GM10266 (cell line): ENCODE measurements around the gene DNAH17.

Experiments used
- DNase-seq: peaks from one replicate; pipeline ENCODE4 v3.0.0; 2012; ENCODE audit errors: extremely low spot score
- TF ChIP-seq, protein P1 (sequence below): IDR thresholded peaks from 2 replicates; pipeline ENCODE4 v1.5.1; 2012; ENCODE audit warnings: mild to moderate bottlenecking, low read depth; ENCODE audit not compliant: control insufficient read depth, insufficient read depth; ENCODE audit errors: missing control alignments

DNAH17 gene

DNA sequence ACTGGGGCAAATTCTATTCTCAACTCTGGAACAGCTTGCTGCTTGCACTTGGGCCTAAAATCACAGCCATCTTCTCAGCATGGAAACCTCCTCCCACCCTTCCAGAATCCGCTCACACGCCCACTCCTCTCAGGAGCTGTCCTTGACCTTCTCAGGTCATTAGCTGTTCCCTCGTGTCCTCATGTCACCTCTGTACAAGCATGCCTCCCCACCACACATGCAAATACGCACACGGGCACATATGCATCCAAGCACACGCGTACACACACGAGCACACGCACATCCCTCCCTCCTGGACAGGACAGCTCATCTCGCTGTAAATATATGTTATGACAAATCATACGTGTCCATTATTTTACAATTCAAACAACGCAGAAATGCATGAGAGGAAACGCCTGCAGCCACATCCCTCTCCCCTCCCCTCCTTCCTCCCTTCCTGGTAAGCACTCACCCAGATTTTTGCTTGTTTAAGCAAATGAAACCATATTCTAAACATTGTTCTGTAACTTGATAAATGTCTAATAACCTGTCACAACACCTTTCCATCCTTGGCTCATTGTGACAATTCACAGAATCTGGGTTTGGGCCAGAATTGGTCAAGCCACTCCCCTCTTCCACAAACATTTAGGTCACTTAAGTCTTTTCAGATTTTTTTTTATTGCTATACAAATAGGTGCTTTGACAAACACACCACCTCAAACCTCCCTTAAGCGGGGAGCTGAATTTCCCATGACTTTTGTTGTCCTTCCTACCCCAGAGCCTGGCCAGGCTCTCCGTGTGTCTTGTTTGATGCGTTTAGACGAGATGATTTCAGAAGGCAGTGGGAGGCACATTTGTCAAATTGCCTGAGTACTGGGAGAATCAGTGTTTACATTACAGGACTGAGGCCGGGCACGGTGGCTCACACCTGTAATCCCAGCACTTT, 41.7 kb downstream of the DNAH17 start:
- DNase-seq = no peak
- TF ChIP-seq, protein P1, sequence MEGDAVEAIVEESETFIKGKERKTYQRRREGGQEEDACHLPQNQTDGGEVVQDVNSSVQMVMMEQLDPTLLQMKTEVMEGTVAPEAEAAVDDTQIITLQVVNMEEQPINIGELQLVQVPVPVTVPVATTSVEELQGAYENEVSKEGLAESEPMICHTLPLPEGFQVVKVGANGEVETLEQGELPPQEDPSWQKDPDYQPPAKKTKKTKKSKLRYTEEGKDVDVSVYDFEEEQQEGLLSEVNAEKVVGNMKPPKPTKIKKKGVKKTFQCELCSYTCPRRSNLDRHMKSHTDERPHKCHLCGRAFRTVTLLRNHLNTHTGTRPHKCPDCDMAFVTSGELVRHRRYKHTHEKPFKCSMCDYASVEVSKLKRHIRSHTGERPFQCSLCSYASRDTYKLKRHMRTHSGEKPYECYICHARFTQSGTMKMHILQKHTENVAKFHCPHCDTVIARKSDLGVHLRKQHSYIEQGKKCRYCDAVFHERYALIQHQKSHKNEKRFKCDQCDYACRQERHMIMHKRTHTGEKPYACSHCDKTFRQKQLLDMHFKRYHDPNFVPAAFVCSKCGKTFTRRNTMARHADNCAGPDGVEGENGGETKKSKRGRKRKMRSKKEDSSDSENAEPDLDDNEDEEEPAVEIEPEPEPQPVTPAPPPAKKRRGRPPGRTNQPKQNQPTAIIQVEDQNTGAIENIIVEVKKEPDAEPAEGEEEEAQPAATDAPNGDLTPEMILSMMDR = no peak

DNA sequence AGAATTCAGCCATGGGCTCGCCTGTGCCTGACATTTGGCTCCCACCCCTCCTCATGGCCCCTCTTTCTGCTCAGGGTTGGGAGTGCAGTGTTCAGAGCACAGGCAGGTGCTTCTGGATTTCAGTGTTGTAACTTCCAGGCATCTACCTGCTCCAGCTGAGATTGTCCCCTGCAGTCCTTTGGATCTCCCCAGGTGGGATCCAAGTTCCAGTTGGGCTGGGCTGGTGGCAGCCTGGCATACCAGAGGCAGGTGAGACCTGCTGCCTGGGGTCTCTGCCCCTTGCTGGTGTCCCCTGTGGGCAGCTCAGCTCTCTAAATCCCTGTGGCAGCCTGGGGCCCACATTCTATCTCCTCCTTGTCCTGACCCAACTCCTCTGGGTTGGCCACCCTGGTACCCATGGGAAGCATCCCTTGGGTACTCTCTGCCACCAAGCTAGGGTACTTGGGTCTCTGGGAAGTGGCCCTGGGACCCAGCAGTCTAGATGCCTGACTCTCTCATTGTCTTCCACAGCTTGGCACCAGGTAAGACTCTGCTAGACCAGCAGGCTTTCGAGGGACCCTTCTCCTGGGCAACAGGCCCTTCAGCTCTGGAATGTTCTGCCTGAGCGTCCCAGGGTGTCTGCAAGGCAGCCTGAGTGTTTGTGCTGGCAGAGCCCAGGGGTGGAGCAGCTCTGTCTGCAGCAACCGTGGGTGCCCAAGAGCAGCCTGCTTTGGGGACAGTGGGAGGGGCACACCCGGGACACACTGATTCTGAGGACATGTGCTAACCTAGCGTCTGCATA, 42.5 kb downstream of the DNAH17 start:
- TF ChIP-seq, protein P1 = no peak
- DNase-seq = no peak

DNA sequence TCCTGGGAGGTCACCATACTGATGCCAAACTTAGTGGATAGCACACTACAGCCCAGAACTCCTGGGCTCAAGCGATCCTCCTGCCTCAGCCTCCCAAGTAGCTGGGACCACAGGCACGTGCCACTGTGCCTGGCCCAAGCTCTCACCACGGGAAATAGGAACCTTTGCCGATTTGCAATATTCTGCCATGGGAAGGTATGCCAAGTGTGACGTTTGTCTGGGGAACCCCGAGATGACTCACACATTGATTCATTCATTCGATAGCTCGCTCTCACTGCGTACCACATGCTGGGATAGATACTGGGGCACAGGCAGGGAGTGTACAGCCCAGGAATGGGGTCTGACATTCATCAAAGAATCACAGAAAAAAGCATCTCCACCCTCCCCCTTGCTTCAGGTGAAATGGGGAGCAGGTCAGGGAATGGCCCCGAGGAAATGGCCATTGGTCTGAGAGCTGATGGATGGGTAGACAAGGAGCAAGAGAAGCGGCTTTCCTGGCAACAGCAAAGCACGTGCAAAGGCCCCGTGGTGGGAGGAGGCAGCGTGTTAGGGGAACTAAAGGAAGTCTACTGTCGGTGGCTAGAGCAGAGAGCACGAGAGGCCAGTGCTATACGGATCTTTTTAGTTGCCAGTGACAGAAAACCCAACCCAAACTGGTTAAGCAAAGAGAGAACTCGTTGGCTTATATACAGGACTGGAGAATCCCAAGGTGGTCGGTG, 44.1 kb downstream of the DNAH17 start:
- TF ChIP-seq, protein P1 = no peak
- no peak for DNase-seq

DNA sequence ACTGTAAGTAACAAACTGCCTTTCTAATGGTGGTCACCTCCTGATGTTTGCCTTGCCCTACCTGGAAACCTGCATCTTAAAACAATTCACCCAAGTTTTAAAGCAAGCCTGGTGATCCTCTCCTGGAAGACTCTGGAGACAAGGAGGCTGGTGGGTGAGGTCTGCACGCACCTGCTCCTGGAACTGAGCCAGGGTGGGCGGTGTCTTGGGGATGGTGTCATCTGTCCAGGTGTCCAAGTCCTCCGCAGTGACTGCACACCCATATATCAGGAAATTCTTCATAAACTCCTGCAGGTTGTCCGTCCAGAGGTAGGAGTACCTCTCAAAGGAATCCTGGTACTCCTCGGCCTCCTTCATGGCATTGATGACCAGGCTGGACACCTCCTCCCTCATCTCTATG, 44.9 kb downstream of the DNAH17 start:
- DNase-seq = no peak
- TF ChIP-seq, protein P1 = no peak

DNA sequence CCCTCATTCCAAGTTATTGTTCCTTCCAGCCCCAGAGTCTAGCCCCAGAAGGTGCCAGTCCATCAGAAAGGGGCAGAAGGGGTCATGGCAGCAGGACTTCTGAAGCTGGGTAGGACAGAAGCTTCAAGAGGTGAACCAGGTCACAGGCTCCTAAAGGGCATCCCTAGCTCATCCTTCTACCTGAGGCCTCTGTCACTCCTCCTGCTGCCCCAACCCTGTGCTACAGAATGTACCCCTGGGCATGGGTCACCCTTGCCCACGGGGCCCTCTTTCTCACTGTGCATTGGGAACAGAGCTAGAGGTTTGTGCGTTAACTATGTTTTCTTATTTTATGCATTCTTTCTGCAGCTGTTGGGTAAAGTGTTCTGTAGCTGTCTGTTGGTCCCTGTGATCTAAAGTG, 46.5 kb downstream of the DNAH17 start:
- TF ChIP-seq, protein P1 = no peak
- no peak for DNase-seq

DNA sequence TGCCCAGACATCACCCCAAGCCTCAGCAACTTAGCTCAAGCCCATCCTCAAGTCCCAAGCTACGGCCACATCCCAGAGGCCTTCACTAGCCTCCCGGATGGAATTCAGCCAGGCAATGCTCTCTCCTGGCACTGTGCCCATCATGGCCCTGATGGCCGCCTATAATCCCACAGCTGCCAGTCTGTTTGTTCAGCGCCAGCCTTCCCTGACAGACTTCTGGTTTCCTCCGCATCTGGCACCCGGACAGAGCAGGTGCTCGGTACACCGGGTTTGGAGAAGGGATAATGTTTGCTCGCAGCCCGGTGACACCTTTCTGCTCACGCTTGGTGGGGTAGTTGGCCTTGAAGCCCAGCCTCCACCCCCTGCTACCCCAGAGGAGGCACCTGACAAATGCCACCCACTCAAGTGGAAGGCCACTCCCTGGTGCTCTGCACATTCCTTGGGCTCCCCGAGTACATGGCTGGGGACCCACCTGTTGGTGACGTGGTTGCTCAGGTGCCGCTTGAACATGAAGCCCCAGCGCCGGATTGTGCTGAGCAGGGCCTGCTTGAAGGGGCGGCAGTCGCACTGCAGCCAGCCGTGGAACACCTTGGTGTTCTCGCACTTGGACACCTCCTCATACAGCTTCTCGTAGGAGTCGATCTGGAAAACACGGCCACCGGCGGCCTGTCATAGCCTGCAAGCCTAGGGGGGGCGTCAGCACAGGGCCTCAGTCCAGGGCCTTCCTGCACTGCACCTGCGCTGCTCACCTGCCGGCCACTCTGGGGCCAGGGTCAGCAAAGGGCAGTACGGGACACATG, 47.1 kb downstream of the DNAH17 start:
- DNase-seq = no peak
- TF ChIP-seq, protein P1 = no peak
